IMR-90 (cell line): ENCODE results near the gene RNPEPL1. TPM values are rescaled to one million over a fixed set of nuclear protein-coding genes. Genes with fewer than 3 reads are reported as not detected.

Source experiments
- ATAC-seq: fragments of 200-7000 bp; cut with Tn5 transposase; 2 replicates; pipeline ENCODE4 v1.9.1; 2020; ENCODE audit warnings: low read depth, mild to moderate bottlenecking, moderate library complexity
- BruUV-seq: library from RNA; stranded (reverse); fragments of 400-500 nt; replicated peaks from 2 replicates; lab custom pipeline; 2021; lab: Mats Ljungman, UMichigan
- CTCF ChIA-PET: fragments of 300-600 bp; formaldehyde crosslinking; extraction: SDS; loops from one replicate; lab custom pipeline; 2021; ENCODE audit warnings: antibody characterized with exemption; lab: Yijun Ruan, JAX
- POLR2A ChIA-PET: fragments of 300-600 bp; sonication (Branson Sonifier 250); formaldehyde crosslinking; loops from one replicate; lab custom pipeline; 2022; ENCODE audit warnings: antibody characterized with exemption; ENCODE audit not compliant: unreplicated experiment; lab: Charles Lee
- DNase-seq: peaks from one replicate; pipeline ENCODE4 v3.0.0; 2013
- H2AFZ ChIP-seq: replicated peaks from 2 replicates; pipeline ENCODE3; 2013; ENCODE audit warnings: low read length, mild to moderate bottlenecking; ENCODE audit not compliant: poor library complexity
- H2AK5ac ChIP-seq: 2 replicates; pipeline ENCODE4 v1.6.1; 2013; ENCODE audit warnings: low read depth, low read length, inconsistent platforms
- H2AK9ac ChIP-seq: replicated peaks from 2 replicates; pipeline ENCODE3; 2013; ENCODE audit warnings: mild to moderate bottlenecking, low read depth, low read length, moderate library complexity; ENCODE audit not compliant: poor library complexity
- H2BK120ac ChIP-seq: 2 replicates; pipeline ENCODE4 v1.6.1; 2013; ENCODE audit warnings: low read depth, low read length, inconsistent platforms
- H2BK15ac ChIP-seq: 3 replicates; pipeline ENCODE4 v1.6.1; 2013; ENCODE audit warnings: low read depth, low read length, inconsistent platforms
- H2BK20ac ChIP-seq: 2 replicates; pipeline ENCODE4 v1.6.1; 2013; ENCODE audit warnings: low read depth, mild to moderate bottlenecking, inconsistent platforms, low read length, moderate library complexity
- H2BK5ac ChIP-seq: 2 replicates; pipeline ENCODE4 v1.6.1; 2013; ENCODE audit warnings: mild to moderate bottlenecking, low read depth, low read length, inconsistent platforms; ENCODE audit not compliant: poor library complexity, severe bottlenecking
- H3K14ac ChIP-seq: replicated peaks from 2 replicates; pipeline ENCODE4 v1.6.1; 2013; ENCODE audit warnings: low read depth, low read length, inconsistent platforms
- H3K18ac ChIP-seq: 2 replicates; pipeline ENCODE4 v1.6.1; 2013; ENCODE audit warnings: low read depth, low read length, control low read depth
- H3K23ac ChIP-seq: 2 replicates; pipeline ENCODE4 v1.6.1; 2013; ENCODE audit warnings: low read depth, low read length, inconsistent platforms
- H3K27ac ChIP-seq: 2 replicates; pipeline ENCODE4 v1.5.1; 2013; ENCODE audit warnings: mild to moderate bottlenecking, control low read depth, low read length; ENCODE audit not compliant: insufficient read depth
- H3K27me3 ChIP-seq: 2 replicates; pipeline ENCODE4 v1.6.1; 2013; ENCODE audit warnings: low read length; ENCODE audit not compliant: control insufficient read depth, insufficient read depth
- H3K36me3 ChIP-seq: 2 replicates; pipeline ENCODE4 v1.6.1; 2013; ENCODE audit warnings: low read length, mixed read lengths; ENCODE audit not compliant: control insufficient read depth, insufficient read depth
- H3K4ac ChIP-seq: 2 replicates; pipeline ENCODE4 v1.6.1; 2013; ENCODE audit warnings: low read depth, low read length, inconsistent platforms
- H3K4me1 ChIP-seq: 2 replicates; pipeline ENCODE4 v1.6.1; 2013; ENCODE audit warnings: low read length, mixed read lengths; ENCODE audit not compliant: control insufficient read depth, insufficient read depth
- H3K4me2 ChIP-seq: 2 replicates; pipeline ENCODE4 v1.6.1; 2013; ENCODE audit warnings: low read depth, mild to moderate bottlenecking, control low read depth, low read length, moderate library complexity
- H3K4me3 ChIP-seq: 2 replicates; pipeline ENCODE4 v1.5.1; 2013; ENCODE audit warnings: low read depth, mild to moderate bottlenecking, control low read depth, low read length, moderate library complexity; ENCODE audit not compliant: insufficient read depth
- H3K56ac ChIP-seq: 2 replicates; pipeline ENCODE4 v1.6.1; 2013; ENCODE audit warnings: low read length, inconsistent platforms; ENCODE audit not compliant: insufficient read depth; ENCODE audit errors: extremely low read depth
- H3K79me1 ChIP-seq, 2 experiments: 2 replicates each; pipeline ENCODE4 v1.6.1; 2013; ENCODE audit warnings: low read length in 2 of 2, inconsistent platforms in 1 of 2, low read depth in 1 of 2
- H3K9ac ChIP-seq: 2 replicates; pipeline ENCODE4 v1.6.1; 2013; ENCODE audit warnings: low read depth, low read length, control low read depth
- H3K9me1 ChIP-seq: 2 replicates; pipeline ENCODE4 v1.6.1; 2013; ENCODE audit warnings: low read length, inconsistent platforms; ENCODE audit not compliant: insufficient read depth
- H3K9me3 ChIP-seq: 2 replicates; pipeline ENCODE4 v1.6.1; 2013; ENCODE audit warnings: low read length; ENCODE audit not compliant: control insufficient read depth, insufficient read depth
- H4K20me1 ChIP-seq: 2 replicates; pipeline ENCODE4 v1.6.1; 2013; ENCODE audit warnings: low read length, inconsistent platforms; ENCODE audit not compliant: insufficient read depth
- H4K5ac ChIP-seq: 2 replicates; pipeline ENCODE4 v1.6.1; 2013; ENCODE audit warnings: mild to moderate bottlenecking, low read depth, low read length, control low read depth
- H4K8ac ChIP-seq, 2 experiments: 2 replicates each; pipeline ENCODE4 v1.6.1; 2013; ENCODE audit warnings: low read depth in 2 of 2, low read length in 2 of 2, control low read depth in 1 of 2, inconsistent platforms in 1 of 2
- H4K91ac ChIP-seq: 2 replicates; pipeline ENCODE4 v1.6.1; 2013; ENCODE audit warnings: low read depth, low read length, inconsistent platforms; ENCODE audit not compliant: insufficient read depth
- CEBPB ChIP-seq: IDR thresholded peaks from 2 replicates; pipeline ENCODE4 v1.6.1; 2012; ENCODE audit warnings: low read depth, low read length, improper control_type of control experiment
- CHD1 ChIP-seq: IDR thresholded peaks from 2 replicates; pipeline ENCODE4 v1.6.1; 2012; ENCODE audit warnings: low read depth, low read length, improper control_type of control experiment
- CTCF ChIP-seq: conservative IDR thresholded peaks from 2 replicates; pipeline ENCODE4 v1.5.1; 2012; ENCODE audit warnings: mild to moderate bottlenecking, low read depth, low read length, improper control_type of control experiment
- ELK1 ChIP-seq: fragments of 150-350 bp; IDR thresholded peaks from 2 replicates; pipeline ENCODE4 v1.6.1; 2016; ENCODE audit warnings: low read depth, mild to moderate bottlenecking, low read length, moderate library complexity, borderline replicate concordance
- FOS ChIP-seq: fragments of 150-350 bp; IDR thresholded peaks from 2 replicates; pipeline ENCODE4 v1.6.1; 2016; ENCODE audit warnings: low read depth, low read length
- MAFK ChIP-seq: IDR thresholded peaks from 2 replicates; pipeline ENCODE4 v1.6.1; 2012; ENCODE audit warnings: low read depth, low read length, improper control_type of control experiment
- MXI1 ChIP-seq: IDR thresholded peaks from 2 replicates; pipeline ENCODE4 v1.6.1; 2012; ENCODE audit warnings: low read depth, mild to moderate bottlenecking, low read length, moderate library complexity, borderline replicate concordance
- NFE2L2 ChIP-seq: fragments of 150-350 bp; IDR thresholded peaks from 2 replicates; pipeline ENCODE4 v1.6.1; 2016; ENCODE audit warnings: low read depth, mild to moderate bottlenecking, low read length
- POLR2A ChIP-seq: IDR thresholded peaks from 2 replicates; pipeline ENCODE4 v1.6.1; 2012; ENCODE audit warnings: mild to moderate bottlenecking, low read depth, low read length
- RCOR1 ChIP-seq: IDR thresholded peaks from 2 replicates; pipeline ENCODE4 v1.6.1; 2012; ENCODE audit warnings: mild to moderate bottlenecking, low read length, improper control_type of control experiment; ENCODE audit not compliant: insufficient replicate concordance
- RFX5 ChIP-seq: IDR thresholded peaks from 2 replicates; pipeline ENCODE4 v1.8.0; 2012; ENCODE audit warnings: low read depth, mild to moderate bottlenecking, low read length, moderate library complexity
- SMC3 ChIP-seq: fragments of 150-350 bp; IDR thresholded peaks from 2 replicates; pipeline ENCODE4 v1.6.1; 2016; ENCODE audit warnings: low read depth, mild to moderate bottlenecking, antibody characterized with exemption, low read length, moderate library complexity
- USF2 ChIP-seq: fragments of 150-350 bp; IDR thresholded peaks from 2 replicates; pipeline ENCODE4 v1.6.1; 2017; ENCODE audit warnings: mild to moderate bottlenecking, antibody characterized with exemption, low read length, low read depth
- WGBS, 2 experiments: methylation state at CpG; one replicate each; pipeline versions ENCODE4 v1.1.5 to v1.1.7; 2013; ENCODE audit warnings: missing lambda C conversion rate in 2 of 2; ENCODE audit not compliant: insufficient read length in 1 of 2; ENCODE audit errors: extremely low coverage in 2 of 2; 5-methylcytosine and 5-hydroxymethylcytosine counted together
- dilution Hi-C: fragments of 300-500 bp; cut with HindIII; formaldehyde crosslinking; loops from one replicate; pipeline ENCODE4 v1.14.3; 2018; ENCODE audit warnings: low sequenced_read_pairs; ENCODE audit not compliant: unreplicated experiment
- in situ Hi-C: fragments of 300-500 bp; cut with MboI; formaldehyde crosslinking; loops from 3 replicates; pipeline ENCODE4 v1.14.3; 2019; ENCODE audit warnings: low sequenced_read_pairs, inconsistent platforms, mixed read lengths
- intact Hi-C: fragments of 100-400 bp; cut with micrococcal nuclease; formaldehyde crosslinking; loops from 2 replicates; pipeline ENCODE4 v1.10.0; 2022
- polyA plus RNA-seq, 3 experiments: library from polyadenylated mRNA; depleted of rRNA; stranded (reverse); fragments of >200 nt; gene quantifications; 2 replicates each; pipeline ENCODE4 v1.2.3, GENCODE V29; 2012; ENCODE audit warnings: low replicate concordance in 1 of 3
- total RNA-seq: library from RNA; depleted of rRNA; stranded (reverse); fragments of >200 nt; gene quantifications from 2 replicates; pipeline ENCODE4 v1.2.3, GENCODE V29; 2012

The RNPEPL1 gene
- total and polyA plus RNA-seq, 2 of the 4 experiments (the other 2 are of a cell fraction): 3.8 to 18.7 TPM

GRCh38 chr2:240538031-240538780, 30.1 kb upstream of the RNPEPL1 start:
- H4K8ac ChIP-seq: no peak overlapping the region
- intact Hi-C loops: no loop called here
- peaks cover 0 to 2% of the 10 kb centered on the region in 2 experiments; a peak in 2 of 4 replicates for H3K79me1 ChIP-seq
- no peaks in the 10 kb centered on the region for H3K9me3 ChIP-seq
- in situ Hi-C loops: no loop called here
- dilution Hi-C loops: no loop called here
- H2AK5ac ChIP-seq: no peak overlapping the region
- H2AK9ac ChIP-seq: no peak overlapping the region
- ChIA-PET CTCF (no interaction called here), POLR2A (no interaction called here)
- no peak overlapping the region for H3K4me3 ChIP-seq
- TF ChIP-seq MAFK: no peak
- TF ChIP-seq RFX5: no peak
- TF ChIP-seq MXI1: no peak
- no peak for TF ChIP-seq NFE2L2
- no peak for TF ChIP-seq FOS
- TF ChIP-seq CHD1: no peak
- no peak for TF ChIP-seq CEBPB
- no peak for TF ChIP-seq RCOR1
- no peak for TF ChIP-seq CTCF
- no peak for TF ChIP-seq USF2
- no peak for TF ChIP-seq SMC3
- TF ChIP-seq POLR2A: no peak
- no peak for TF ChIP-seq ELK1
- no peak overlapping the region for H3K9ac ChIP-seq
- no peak overlapping the region for H3K4me2 ChIP-seq
- H3K18ac ChIP-seq: no peak overlapping the region
- no peak overlapping the region for H4K91ac ChIP-seq
- H2BK120ac ChIP-seq: no peak overlapping the region
- H2AFZ ChIP-seq: no peak overlapping the region
- no peak overlapping the region for H3K23ac ChIP-seq
- no TSS peak for BruUV-seq
- 100% methylated on average over 6 of the region's 43 CpGs; no CpG with 5 or more reads in 1 of the 2 experiments for WGBS, 2 experiments
- H3K36me3 ChIP-seq: peaks cover 6% of the 10 kb centered on the region
- no peak overlapping the region for H3K56ac ChIP-seq
- H3K4me1 ChIP-seq: no peaks in the 10 kb centered on the region
- no peaks in the 10 kb centered on the region for H3K27me3 ChIP-seq
- H3K14ac ChIP-seq: no peak overlapping the region
- no peak overlapping the region for H2BK20ac ChIP-seq
- peaks cover 4% of the 10 kb centered on the region; the same call in 1 of the 2 replicates for H3K9me1 ChIP-seq
- DNase-seq: no peak
- no peak for ATAC-seq
- no peaks in the 10 kb centered on the region for H4K20me1 ChIP-seq
- H2BK5ac ChIP-seq: no peak overlapping the region
- H3K27ac ChIP-seq: no peak overlapping the region
- H3K4ac ChIP-seq: no peak overlapping the region
- no peak overlapping the region for H4K5ac ChIP-seq
- H2BK15ac ChIP-seq: no peak overlapping the region
